GM19099 (cell line): ENCODE measurements around the gene GADD45B.

ENCODE experiments used
- POLR2A ChIP-seq: IDR thresholded peaks from 3 replicates; pipeline ENCODE4 v1.6.1; 2011; ENCODE audit warnings: low read depth; ENCODE audit not compliant: insufficient read length; ENCODE audit errors: extremely low read depth

GADD45B gene

GRCh38 chr19:2511991-2512390 is 36.1 kb downstream of the GADD45B start:
- no peak for TF ChIP-seq POLR2A

GRCh38 chr19:2512523-2513431 is 36.9 kb downstream of the GADD45B start:
- no peak for TF ChIP-seq POLR2A

- TF ChIP-seq POLR2A = no peak
Observed at GRCh38 chr19:2514981-2515518, 39.1 kb downstream of the GADD45B start.

GRCh38 chr19:2516727-2517126 is 40.8 kb downstream of the GADD45B start:
- no peak for TF ChIP-seq POLR2A

GRCh38 chr19:2517881-2518601 is 42.1 kb downstream of the GADD45B start:
- TF ChIP-seq POLR2A = no peak

- no peak for TF ChIP-seq POLR2A
Observed at GRCh38 chr19:2519482-2519881, 43.6 kb downstream of the GADD45B start.

GRCh38 chr19:2523630-2524311 is 47.8 kb downstream of the GADD45B start:
- TF ChIP-seq POLR2A = no peak

GRCh38 chr19:2524361-2524839 is 48.5 kb downstream of the GADD45B start:
- TF ChIP-seq POLR2A = no peak

GRCh38 chr19:2524840-2525723 is 49.2 kb downstream of the GADD45B start:
- TF ChIP-seq POLR2A = no peak

GRCh38 chr19:2527171-2527570 is 51.2 kb downstream of the GADD45B start:
- no peak for TF ChIP-seq POLR2A

GRCh38 chr19:2527686-2528085 is 51.8 kb downstream of the GADD45B start:
- TF ChIP-seq POLR2A = no peak
